ENCODE data around the gene HOXA6. TPM values are rescaled to one million over a fixed set of nuclear protein-coding genes. Genes with fewer than 3 reads are reported as not detected.

The HOXA6 gene
- total RNA-seq, 1 experiment from 2014 or later = 0.65 TPM

- BruUV-seq (replicated peaks) = no TSS peak
- TF ChIP-seq CTCF (conservative IDR thresholded peaks at IDR 0.05) (no peak), EZH2 (IDR thresholded peaks at IDR 0.05; ENCODE audit: low read depth) (no peak)
- no peak overlapping the region for H3K27ac ChIP-seq
- intact Hi-C loops (cut with micrococcal nuclease; ENCODE audit: unreplicated experiment) = no loop called here
- DNase-seq = no peak
- H3K9me3 ChIP-seq (ENCODE audit: insufficient read depth, low read depth) = no peaks in the 10 kb centered on the region
- H3K4me1 ChIP-seq (replicated peaks; ENCODE audit: insufficient read depth) = peaks cover 9% of the 10 kb centered on the region
- H4K20me1 ChIP-seq (ENCODE audit: insufficient read depth) = no peaks in the 10 kb centered on the region
- no peak overlapping the region for H3K4me2 ChIP-seq
- ChIA-PET CTCF (interaction anchor here (0.6 kb wide), 1 partner anchor 387 kb away, joined by 4 read pairs; no protein-coding TSS in a partner anchor), POLR2A (ENCODE audit: unreplicated experiment) (no interaction called here)
- H3K36me3 ChIP-seq (ENCODE audit: low read depth) = peaks cover 16% of the 10 kb centered on the region
- H3K4me3 ChIP-seq = no peak overlapping the region
- peaks cover 32% of the 10 kb centered on the region for H3F3A ChIP-seq (ENCODE audit: insufficient read depth, low read depth)
- H3K27me3 ChIP-seq (ENCODE audit: insufficient read depth, low read depth) = no peaks in the 10 kb centered on the region
- peaks cover 10% of the 10 kb centered on the region for H3K79me2 ChIP-seq (ENCODE audit: low read depth)
- H2AFZ ChIP-seq = no peak overlapping the region
- no peaks in the 10 kb centered on the region for H3K9me2 ChIP-seq (ENCODE audit: insufficient read depth)
Observed at GRCh38 chr7:27123007-27123476, 24.5 kb downstream of the HOXA6 start.

- Histone ChIP-seq H4K20me1 (ENCODE audit: insufficient read depth) (no peaks in the 10 kb centered on the region), H3K9me3 (ENCODE audit: insufficient read depth, low read depth) (no peaks in the 10 kb centered on the region), H3K9me2 (ENCODE audit: insufficient read depth) (no peaks in the 10 kb centered on the region), H3K4me2 (no peak overlapping the region), H3K4me1 (replicated peaks; ENCODE audit: insufficient read depth) (peaks cover 10% of the 10 kb centered on the region), H3F3A (ENCODE audit: insufficient read depth, low read depth) (peaks cover 34% of the 10 kb centered on the region), H3K36me3 (ENCODE audit: low read depth) (peaks cover 22% of the 10 kb centered on the region), H3K27me3 (ENCODE audit: insufficient read depth, low read depth) (no peaks in the 10 kb centered on the region), H2AFZ (no peak overlapping the region), H3K4me3 (no peak overlapping the region), H3K79me2 (ENCODE audit: low read depth) (peaks cover 17% of the 10 kb centered on the region), H3K27ac (no peak overlapping the region)
- TF ChIP-seq EZH2 (IDR thresholded peaks at IDR 0.05; ENCODE audit: low read depth) (no peak), CTCF (conservative IDR thresholded peaks at IDR 0.05) (no peak)
- intact Hi-C loops (cut with micrococcal nuclease; ENCODE audit: unreplicated experiment) = no loop called here
- DNase-seq = no peak
- no TSS peak for BruUV-seq (replicated peaks)
- ChIA-PET CTCF (interaction anchor here (0.6 kb wide), 1 partner anchor 386 kb away, joined by 4 read pairs; no protein-coding TSS in a partner anchor), POLR2A (ENCODE audit: unreplicated experiment) (interaction anchor here (0.5 to 0.7 kb wide), 3 partner anchors 22 to 265 kb away, joined by 4 to 8 read pairs (median 6); no protein-coding TSS in a partner anchor)
Observed at GRCh38 chr7:27122077-27122910, 25.3 kb downstream of the HOXA6 start.

DNA sequence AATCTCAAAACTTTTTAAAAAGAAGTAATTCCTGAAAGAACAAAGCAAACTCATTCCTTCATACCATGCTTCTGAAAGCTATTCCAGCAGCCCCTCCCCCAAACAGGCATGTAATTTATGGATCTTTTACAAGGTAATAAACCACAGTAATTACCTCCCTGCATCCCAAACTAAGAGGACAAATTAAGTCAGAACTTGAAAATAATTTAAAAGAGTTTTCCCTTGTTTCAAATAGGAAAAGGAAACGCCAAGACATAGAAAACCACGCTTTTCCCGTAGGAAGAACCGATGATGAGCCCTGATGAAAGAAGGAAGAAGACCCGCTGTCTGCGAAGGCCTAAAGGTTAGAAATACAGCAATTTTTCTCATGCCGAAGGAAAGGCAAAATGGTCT is 25.9 kb downstream of the HOXA6 start:
- Histone ChIP-seq H3K27ac (no peak overlapping the region), H3K36me3 (ENCODE audit: low read depth) (peaks cover 29% of the 10 kb centered on the region), H3K79me2 (ENCODE audit: low read depth) (peaks cover 23% of the 10 kb centered on the region), H3F3A (ENCODE audit: insufficient read depth, low read depth) (peaks cover 34% of the 10 kb centered on the region), H3K9me2 (ENCODE audit: insufficient read depth) (no peaks in the 10 kb centered on the region), H3K9me3 (ENCODE audit: insufficient read depth, low read depth) (no peaks in the 10 kb centered on the region), H3K27me3 (ENCODE audit: insufficient read depth, low read depth) (no peaks in the 10 kb centered on the region), H2AFZ (no peak overlapping the region), H3K4me2 (no peak overlapping the region), H3K4me3 (no peak overlapping the region), H3K4me1 (replicated peaks; ENCODE audit: insufficient read depth) (peaks cover 16% of the 10 kb centered on the region), H4K20me1 (ENCODE audit: insufficient read depth) (no peaks in the 10 kb centered on the region)
- intact Hi-C loops (cut with micrococcal nuclease; ENCODE audit: unreplicated experiment) = no loop called here
- ChIA-PET CTCF (no interaction called here), POLR2A (ENCODE audit: unreplicated experiment) (interaction anchor here (0.5 to 0.7 kb wide), 3 partner anchors 22 to 265 kb away, joined by 4 to 8 read pairs (median 6); no protein-coding TSS in a partner anchor)
- BruUV-seq (replicated peaks) = no TSS peak
- no peak for TF ChIP-seq CTCF (conservative IDR thresholded peaks at IDR 0.05)
- no peak for TF ChIP-seq EZH2 (IDR thresholded peaks at IDR 0.05; ENCODE audit: low read depth)
- no peak for DNase-seq
